GM19328 (cell line): ENCODE measurements around the gene SEC22B.
"Not testable (repeated sequence)": the region's sequence is repeated elsewhere in the genome, so short reads cannot be mapped to it uniquely, and the experiment has no call there.

Experiments used
- ATAC-seq: cut with Tn5 transposase; IDR thresholded peaks from one replicate; pipeline ENCODE4 v1.9.1; 2021; ENCODE audit warnings: mild to moderate bottlenecking, moderate library complexity; ENCODE audit not compliant: unreplicated experiment

The SEC22B gene

GRCh38 chr1:120176092-120176855 lies at the start of gene SEC22B:
Gene SEC22B, minus strand, starts transcription at chr1:120176520. Its CDS starts 139 bp downstream, at chr1:120176381.
- peak; percentile 98 for ATAC-seq

GRCh38 chr1:120217933-120218332 lies 41.6 kb upstream of the SEC22B start:
- ATAC-seq: not testable (repeated sequence)

GRCh38 chr1:120217175-120217929 lies 41.0 kb upstream of the SEC22B start:
- ATAC-seq: not testable (repeated sequence)

DNA sequence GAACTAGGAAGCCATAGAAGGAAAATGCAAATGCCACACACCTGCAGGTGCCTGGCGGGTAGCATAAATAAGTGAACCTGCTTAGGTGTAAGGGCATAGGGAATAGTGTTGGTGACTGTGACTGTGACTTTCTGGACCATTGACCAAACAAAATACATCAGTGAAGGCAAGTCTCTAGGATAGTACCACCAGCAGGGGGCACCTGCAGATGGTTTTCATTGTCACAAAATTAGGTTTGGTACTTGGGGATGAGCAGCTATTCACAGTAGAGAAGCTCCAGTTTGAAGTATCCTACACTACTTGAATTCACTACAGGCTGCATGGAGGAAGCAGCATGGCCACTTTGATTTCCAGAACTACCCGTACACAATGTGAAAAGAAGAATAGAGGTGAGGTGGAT lies 37.3 kb upstream of the SEC22B start:
- not testable (repeated sequence) for ATAC-seq

- not testable (repeated sequence) for ATAC-seq
Measured at GRCh38 chr1:120210754-120211153, 34.4 kb upstream of the SEC22B start.

DNA sequence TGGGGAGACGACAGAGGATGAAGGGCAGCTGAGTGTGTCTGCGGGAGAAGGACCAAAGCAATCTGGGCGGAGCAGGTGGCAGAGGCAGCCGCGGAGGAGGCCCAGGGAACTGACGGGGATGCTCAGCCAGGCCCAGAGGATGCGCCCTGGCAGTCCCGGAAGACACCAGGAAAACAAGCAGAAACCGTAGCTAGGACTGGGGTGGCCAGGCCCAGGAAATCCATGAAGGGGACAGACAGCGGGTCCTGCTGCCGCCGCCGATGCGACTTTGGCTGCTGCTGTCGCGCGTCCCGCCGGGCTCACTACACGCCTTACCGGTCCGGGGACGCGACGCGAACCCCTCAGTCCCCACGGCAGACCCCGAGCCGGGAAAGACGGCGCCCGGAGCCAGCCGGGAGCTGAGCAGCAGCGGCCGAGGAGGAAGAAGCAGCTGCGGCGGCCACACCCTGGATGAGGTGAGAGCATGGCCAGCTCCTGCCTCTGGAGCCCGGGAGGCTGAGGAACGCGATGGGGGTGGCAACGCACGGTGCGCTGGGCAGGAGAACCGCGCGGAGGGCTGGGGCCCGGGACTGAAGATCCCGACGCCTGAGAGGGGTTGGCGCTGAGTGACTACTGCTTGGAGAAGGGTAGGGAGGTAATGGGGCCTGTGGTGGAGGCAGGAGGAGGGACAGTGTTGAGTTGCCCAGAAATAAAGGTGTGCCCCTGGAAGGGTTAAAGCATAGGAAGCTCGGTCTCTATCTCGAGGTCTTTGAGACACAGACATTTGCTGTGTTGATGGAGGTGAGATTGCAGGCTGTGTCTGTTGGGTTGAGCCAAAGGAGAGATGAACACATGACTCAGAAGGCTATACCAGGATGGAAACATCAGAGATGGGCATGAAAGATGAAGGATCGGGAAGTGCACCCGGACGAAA lies 20.8 kb upstream of the SEC22B start:
- ATAC-seq: not testable (repeated sequence)

- ATAC-seq: not testable (repeated sequence)
Measured at GRCh38 chr1:120188626-120189025, 12.3 kb upstream of the SEC22B start.

GRCh38 chr1:120182176-120182707 lies 5.9 kb upstream of the SEC22B start:
- not testable (repeated sequence) for ATAC-seq

DNA sequence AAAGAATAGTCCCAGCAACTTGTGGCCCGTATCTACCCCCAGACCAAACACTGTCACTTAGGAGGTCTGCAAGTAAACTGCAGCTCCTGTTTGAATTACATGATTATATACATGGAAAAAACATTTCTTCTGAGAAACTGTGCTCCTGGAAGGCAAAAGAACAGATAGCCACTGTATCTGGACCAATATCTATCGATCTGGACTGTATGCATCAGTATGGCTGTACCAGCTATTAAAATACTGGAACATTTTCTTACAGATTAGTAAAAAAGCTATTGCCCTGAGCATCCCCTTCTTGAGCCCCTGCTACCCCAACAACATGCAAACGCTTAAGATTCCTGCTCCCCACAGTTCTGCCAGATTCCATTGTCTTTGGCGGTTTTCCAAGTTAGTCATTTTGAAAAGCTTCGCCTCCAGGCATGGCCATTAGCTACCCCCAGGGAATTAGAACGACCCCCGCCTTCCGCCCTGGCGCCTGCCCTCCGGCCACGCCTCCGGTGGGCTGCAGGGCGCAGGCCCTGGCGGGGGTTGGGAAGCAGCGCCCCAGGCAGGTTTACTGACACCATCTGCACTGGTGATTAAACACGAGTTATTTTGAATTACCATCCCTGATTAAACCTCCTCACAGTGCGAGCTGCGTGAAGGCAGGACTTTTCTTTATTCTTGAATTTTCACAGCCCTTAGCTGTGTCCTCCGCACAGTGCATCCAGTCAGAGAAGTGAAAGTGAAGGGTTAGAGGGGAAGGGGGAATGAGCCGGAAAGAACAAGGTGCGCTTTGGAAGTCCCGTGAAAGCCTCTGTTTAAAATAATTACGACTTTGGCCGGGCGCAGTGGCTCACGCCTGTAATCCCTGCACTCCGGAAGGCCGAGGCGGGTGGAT lies 3.7 kb upstream of the SEC22B start:
- not testable (repeated sequence) for ATAC-seq

GRCh38 chr1:120178799-120179756 lies 2.8 kb upstream of the SEC22B start:
- ATAC-seq: no peak

- ATAC-seq: not testable (repeated sequence)
Measured at GRCh38 chr1:120178058-120178457, 1.7 kb upstream of the SEC22B start.

- not testable (repeated sequence) for ATAC-seq
Measured at GRCh38 chr1:120175688-120176087, 632 bp downstream of the SEC22B start.

DNA sequence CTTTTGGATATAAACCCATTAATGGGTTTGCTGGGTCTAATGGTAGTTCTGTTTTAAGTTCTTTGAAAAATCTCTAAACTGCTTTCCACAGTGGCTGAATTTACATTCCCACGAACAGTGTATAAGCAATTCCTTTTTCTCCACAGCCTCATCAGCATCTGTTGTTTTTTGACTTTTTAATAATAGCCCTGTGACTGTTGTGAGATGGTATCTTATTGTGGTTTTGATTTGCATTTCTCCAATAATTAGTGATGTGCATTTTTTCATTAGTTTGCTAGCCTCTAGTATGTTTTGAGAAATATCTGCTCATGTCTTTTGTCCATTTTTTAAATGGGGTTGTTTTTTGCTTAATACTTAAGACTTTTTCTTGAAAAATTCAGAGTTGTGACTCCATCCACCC lies 11.6 kb downstream of the SEC22B start:
- ATAC-seq: not testable (repeated sequence)

DNA sequence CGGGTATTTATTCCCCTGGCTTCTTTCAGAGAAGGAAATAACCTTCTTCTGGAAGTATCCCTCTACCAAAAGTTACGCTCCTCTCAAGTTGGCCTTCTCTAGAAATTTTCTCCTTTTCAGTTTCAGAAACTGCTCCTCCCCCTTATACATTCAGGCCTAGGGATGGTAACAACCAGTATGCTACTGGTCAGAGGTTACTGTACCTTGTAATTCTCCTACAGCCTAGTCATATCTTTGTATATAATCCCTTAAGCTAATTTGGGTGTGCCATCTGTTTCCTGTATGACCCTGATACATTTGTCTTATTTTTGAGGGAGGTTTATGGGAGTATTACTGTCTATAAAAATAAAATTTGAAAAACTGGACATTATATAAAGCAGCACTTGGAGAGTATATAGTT lies 14.3 kb downstream of the SEC22B start:
- not testable (repeated sequence) for ATAC-seq

- ATAC-seq: not testable (repeated sequence)
Measured at GRCh38 chr1:120158495-120158894, 17.8 kb downstream of the SEC22B start.

GRCh38 chr1:120158086-120158485 lies 18.2 kb downstream of the SEC22B start:
- not testable (repeated sequence) for ATAC-seq

- not testable (repeated sequence) for ATAC-seq
Measured at GRCh38 chr1:120150138-120150822, 26.0 kb downstream of the SEC22B start.
